GM18907 (cell line): ENCODE results near the gene ROBO1.

ENCODE experiments used
- ATAC-seq: cut with Tn5 transposase; IDR thresholded peaks from one replicate; pipeline ENCODE4 v1.9.1; 2021; ENCODE audit warnings: mild to moderate bottlenecking, moderate library complexity; ENCODE audit not compliant: unreplicated experiment

ROBO1 gene

GRCh38 chr3:78927759-78928158, 840.0 kb downstream of the ROBO1 start:
- no peak for ATAC-seq

DNA sequence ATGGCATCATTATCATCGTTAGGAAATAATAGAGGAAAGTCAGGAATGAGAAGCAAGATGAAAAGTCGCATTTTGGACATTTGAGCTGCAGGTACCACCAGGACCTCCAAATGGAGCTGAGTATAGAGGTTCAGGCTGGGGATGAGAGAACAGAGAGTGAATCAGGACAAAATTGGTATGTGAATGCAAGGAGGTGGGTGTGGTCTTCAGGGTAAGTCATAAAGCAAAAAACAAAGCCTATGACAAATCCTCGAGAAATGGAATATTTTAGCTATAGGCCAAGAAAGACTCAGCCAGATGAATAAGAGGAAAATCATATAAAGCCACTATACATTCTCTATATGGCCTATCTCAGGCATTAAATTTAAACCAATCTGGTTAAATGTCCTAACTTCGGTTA, 841.3 kb downstream of the ROBO1 start:
- no peak for ATAC-seq

- ATAC-seq = no peak
Observed at GRCh38 chr3:78924711-78925110, 843.1 kb downstream of the ROBO1 start.

DNA sequence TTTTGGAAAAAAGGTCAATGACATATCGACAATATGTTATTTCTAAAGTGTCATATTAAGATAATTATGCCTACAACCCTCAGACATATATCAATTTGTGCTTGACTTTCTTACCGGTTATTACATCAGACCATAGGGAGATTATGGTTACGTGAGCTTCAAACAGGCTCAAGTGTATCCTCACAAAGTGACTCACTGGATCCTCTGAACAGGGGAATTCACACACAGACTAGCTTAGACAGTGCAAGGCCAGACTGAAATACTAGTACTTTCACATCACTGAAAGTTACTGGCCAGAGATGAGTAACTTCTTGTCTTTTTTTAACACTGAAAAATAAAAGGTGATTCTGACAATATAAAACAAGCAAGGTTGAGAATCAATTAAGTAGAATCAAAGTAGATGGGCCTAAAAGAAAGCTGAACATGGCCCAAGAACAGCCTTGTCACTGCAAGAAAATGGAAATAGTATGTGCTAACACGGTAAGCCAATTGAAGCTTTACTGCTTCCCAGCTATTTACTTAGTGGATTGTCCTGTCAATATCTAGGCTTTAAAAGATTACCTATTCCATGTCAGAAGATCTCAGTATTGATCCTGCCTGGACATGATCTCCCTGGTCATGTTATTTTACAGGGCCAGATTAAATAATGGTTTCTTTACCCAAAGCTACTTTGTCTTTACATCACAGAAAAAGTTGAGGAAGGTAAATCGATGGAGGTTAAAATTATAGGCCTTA, 848.6 kb downstream of the ROBO1 start:
- ATAC-seq = no peak

DNA sequence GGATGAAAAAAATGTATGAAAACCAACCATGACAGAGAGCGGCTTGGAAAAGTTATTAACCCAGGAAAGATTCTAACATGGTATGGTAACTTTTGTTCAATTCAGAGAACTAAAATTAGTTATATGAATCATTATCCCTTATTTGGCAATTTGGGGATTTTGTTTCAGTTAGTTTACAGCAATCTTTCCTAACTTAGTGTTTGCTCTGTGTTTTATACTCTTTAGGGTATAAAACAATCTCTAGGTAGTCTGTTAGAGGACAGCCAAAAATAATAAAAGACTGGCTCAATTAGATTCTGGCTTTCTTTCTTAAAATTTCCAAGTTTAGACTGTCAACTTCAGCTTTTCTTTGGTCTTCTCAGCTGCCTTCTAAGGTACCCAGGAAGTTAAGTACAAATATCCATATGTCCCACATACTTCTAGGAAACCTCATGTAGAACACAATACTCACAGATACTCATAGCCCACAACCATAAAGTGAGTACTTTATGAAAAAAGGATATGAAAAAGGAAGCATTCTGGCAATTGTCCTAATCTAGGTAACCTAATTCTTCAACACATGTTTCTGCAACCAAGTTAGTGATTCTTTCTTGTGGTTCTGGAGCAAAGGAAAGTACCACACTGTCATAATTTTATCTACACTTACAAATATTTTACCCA, 849.3 kb downstream of the ROBO1 start:
- no peak for ATAC-seq

DNA sequence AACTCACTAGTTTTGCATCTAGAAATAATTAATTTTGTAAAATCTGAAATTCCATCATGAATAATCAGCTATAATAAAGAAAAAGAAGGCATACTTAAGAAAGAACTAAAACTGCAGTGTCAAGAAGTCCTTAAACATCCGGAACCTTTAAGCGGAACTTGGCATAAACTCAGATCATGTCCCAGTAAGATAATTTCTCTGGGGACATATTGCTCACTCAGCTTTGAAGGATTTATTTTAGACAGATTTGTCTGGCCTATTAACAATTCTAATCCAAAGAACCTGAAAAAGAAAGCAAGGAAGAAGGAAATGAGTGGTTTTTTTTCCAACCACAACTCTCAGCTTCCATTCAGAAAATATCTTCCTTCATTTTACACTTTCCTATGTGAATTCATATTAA, 850.3 kb downstream of the ROBO1 start:
- ATAC-seq = no peak

DNA sequence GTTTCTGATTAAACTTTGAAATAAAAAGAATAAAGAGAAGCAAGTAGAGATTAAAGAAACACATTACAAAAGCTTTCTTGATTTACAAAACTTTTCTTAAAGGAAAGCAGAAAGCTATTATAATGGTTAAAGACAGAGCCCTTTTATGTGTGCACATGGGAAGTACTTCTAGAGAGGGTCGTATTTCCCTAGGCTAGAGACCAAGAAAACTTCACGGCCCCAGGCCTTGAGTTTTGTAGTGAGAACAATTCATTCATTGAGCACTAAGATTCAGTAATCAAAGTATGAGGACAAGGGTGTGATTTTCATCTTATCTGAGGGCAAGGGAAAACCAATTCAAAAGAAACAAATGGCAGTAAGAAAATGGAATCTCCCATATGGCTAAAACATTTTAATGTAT, 854.1 kb downstream of the ROBO1 start:
- ATAC-seq = no peak

- ATAC-seq = no peak
Observed at GRCh38 chr3:78912687-78913086, 855.1 kb downstream of the ROBO1 start.

DNA sequence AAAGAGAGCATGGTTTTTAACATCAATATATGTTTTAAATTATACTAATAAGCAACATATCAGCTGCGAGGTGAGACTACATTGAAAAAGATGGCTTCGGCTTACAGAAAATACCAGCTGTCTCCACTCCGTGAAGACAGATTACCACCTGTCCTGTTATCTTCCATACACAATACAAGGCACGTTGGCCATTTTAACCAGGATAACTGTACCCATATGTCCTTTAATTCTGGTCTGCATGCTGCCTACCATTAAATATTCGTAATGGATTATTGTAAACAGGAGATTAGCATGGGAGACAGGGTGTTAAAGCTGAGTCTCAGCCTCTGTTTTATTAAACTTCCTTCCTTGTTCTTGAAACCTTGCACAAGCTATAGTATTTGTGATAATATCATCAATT, 855.5 kb downstream of the ROBO1 start:
- no peak for ATAC-seq

DNA sequence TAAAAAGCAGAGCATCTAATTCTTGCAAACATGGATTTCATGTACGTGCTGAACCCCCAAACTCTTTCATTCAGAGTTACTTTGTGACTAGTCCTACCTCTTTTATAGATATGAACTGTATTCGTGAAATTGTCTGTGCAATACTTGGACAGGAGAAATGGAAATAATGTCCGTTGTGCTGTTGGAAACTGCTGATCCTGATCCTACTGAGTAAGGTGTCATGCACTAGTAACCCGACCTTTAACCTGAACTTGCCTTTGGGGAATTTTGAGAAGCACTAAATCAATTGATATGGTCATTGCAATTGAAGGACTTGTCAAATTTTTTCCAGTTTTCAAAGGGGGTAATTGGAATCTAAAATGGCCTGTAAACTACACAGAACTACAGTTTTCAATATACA, 856.4 kb downstream of the ROBO1 start:
- ATAC-seq = no peak

DNA sequence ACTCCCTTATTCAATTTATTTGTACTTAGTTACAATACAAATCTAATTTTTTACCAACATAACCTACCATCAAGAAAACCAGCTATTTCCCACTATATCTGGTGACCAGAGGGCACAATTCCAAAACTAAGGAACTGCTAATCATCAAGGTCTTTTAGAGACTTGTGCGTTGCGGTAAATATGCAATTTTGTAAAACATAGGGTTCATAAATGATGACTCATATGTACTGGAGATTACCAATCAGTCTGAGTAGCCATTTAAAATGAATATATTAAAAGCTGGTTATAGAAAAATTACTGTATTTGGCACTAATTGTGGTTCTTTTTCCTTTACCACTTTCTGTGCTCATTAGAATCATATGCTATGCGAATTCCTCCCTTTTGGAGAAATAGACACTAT, 859.6 kb downstream of the ROBO1 start:
- no peak for ATAC-seq

- no peak for ATAC-seq
Observed at GRCh38 chr3:78907367-78907766, 860.4 kb downstream of the ROBO1 start.

GRCh38 chr3:78906930-78907329, 860.9 kb downstream of the ROBO1 start:
- ATAC-seq = no peak

- no peak for ATAC-seq
Observed at GRCh38 chr3:78906245-78906644, 861.6 kb downstream of the ROBO1 start.

DNA sequence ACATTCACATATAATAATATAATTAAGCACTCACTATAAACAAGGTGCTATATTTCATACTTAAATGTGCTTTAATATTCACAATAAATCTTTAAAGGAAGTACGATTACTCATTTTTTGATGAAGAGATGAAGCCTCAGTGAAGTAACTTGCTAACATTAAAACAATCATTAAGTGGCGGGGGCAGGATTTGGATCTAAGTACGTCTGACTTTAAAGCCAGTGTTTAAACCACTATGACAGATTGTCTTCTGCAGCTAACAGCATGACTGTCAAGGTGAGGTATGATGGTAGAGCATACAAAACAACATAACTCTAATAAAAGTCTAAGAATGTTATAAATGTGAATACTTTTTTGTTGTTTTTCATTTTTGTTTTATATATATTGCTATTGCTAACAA, 862.1 kb downstream of the ROBO1 start:
- ATAC-seq = no peak

- ATAC-seq = no peak
Observed at GRCh38 chr3:78901544-78901943, 866.3 kb downstream of the ROBO1 start.

- no peak for ATAC-seq
Observed at GRCh38 chr3:78900880-78901279, 866.9 kb downstream of the ROBO1 start.

GRCh38 chr3:78900426-78900825, 867.4 kb downstream of the ROBO1 start:
- no peak for ATAC-seq

DNA sequence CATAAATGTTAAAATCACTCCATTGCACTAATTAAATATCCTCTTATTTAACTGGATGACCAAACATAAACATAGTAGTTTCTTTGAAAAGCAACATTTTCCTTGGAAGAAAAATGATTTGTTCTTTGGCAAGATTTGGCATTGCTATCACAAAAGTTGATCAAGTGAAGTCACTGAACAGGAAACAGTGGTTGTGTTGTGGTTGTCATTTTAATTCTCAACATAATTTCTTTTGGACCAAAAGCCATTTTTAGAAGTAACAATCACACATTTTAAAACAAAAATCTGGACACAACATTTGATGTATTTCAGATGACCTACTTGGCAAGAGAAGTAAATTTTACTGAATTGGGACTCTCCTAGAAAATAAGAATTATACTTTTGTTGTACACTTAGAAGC, 872.3 kb downstream of the ROBO1 start:
- no peak for ATAC-seq

GRCh38 chr3:78894787-78895186, 873.0 kb downstream of the ROBO1 start:
- no peak for ATAC-seq

DNA sequence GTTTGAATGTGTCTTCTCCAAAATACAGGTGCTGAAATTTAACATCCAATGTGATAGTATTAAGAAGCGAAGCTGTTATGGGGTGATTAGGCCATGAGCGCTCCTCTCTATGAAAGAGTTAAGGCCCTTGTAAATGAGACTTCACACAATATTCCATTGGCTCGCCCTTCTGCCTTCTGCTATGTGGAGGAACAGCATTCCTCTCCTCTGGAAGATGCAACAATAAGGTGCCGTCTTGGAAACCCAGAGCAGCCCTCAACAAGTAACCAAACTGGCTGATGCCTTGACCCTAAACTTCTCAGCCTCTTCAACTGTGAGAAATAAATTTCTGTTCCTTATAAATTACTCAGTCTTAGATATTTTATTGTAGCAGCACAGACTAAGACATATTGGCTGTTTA, 874.6 kb downstream of the ROBO1 start:
- no peak for ATAC-seq

GRCh38 chr3:78889348-78889747, 878.5 kb downstream of the ROBO1 start:
- no peak for ATAC-seq

DNA sequence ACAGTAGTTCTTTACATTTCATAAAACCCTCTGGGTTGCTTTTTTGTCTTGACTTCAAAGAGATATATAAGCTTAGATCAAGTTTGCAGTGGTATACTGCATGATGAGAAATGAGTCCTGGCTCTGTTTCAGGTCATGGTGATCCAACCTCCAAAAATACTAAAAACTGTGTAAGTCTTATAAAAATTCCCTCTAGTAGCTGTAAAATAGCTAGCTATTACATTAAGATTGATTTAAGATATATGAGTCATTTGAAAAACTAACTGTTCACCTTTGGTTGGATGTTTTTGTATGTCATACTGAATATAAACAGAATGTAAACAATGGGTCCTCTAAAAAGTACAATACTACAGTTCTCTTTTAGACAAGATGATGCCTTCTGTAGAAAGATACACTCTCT, 879.2 kb downstream of the ROBO1 start:
- ATAC-seq = no peak
